HepG2 (cell line): ENCODE results near the gene NCF4.

Source experiments
- EZH2 ChIP-seq: conservative IDR thresholded peaks from 2 replicates; pipeline ENCODE4 v1.6.1; 2012; ENCODE audit warnings: mild to moderate bottlenecking, low read depth, low read length, moderate library complexity
- NR2C2 ChIP-seq: sonication (generic); formaldehyde crosslinking; IDR thresholded peaks from 2 replicates; pipeline ENCODE4 v1.4.0; 2020; ENCODE audit warnings: missing genetic modification reagents, mild to moderate bottlenecking, moderate library complexity, borderline replicate concordance
- POLR2A ChIP-seq, 2 experiments: IDR thresholded peaks; 2 replicates each; pipeline ENCODE4 v1.6.1; 2011; ENCODE audit warnings: low read depth in 2 of 2, low read length in 2 of 2, mild to moderate bottlenecking in 1 of 2, moderate library complexity in 1 of 2; ENCODE audit not compliant: insufficient read depth in 1 of 2
- RBAK ChIP-seq: sonication (generic); formaldehyde crosslinking; IDR thresholded peaks from 2 replicates; pipeline ENCODE4 v1.5.1; 2020; ENCODE audit warnings: mild to moderate bottlenecking, missing genetic modification reagents
- RFX5 ChIP-seq: IDR thresholded peaks from 2 replicates; pipeline ENCODE4 v1.6.1; 2011; ENCODE audit warnings: low read depth, low read length, improper control_type of control experiment
- SMAD3 ChIP-seq: sonication (generic); formaldehyde crosslinking; IDR thresholded peaks from 2 replicates; pipeline ENCODE4 v1.4.0; 2020; ENCODE audit warnings: missing genetic modification reagents
- SMAD9 ChIP-seq: sonication (generic); formaldehyde crosslinking; IDR thresholded peaks from 2 replicates; pipeline ENCODE4 v1.5.1; 2020; ENCODE audit warnings: mild to moderate bottlenecking, missing genetic modification reagents
- STAT5B ChIP-seq: sonication (generic); formaldehyde crosslinking; IDR thresholded peaks from 2 replicates; pipeline ENCODE4 v1.4.0; 2020; ENCODE audit warnings: missing genetic modification reagents
- ZNF589 ChIP-seq: sonication (generic); formaldehyde crosslinking; conservative IDR thresholded peaks from 2 replicates; pipeline ENCODE4 v1.8.0; 2022; ENCODE audit warnings: mild to moderate bottlenecking, moderate library complexity, missing genetic modification reagents
- ZNF597 ChIP-seq: sonication (generic); formaldehyde crosslinking; IDR thresholded peaks from 2 replicates; pipeline ENCODE4 v1.5.0; 2020; ENCODE audit warnings: missing genetic modification reagents
- ZNF615 ChIP-seq: sonication (generic); formaldehyde crosslinking; IDR thresholded peaks from 2 replicates; pipeline ENCODE4 v1.5.0; 2020; ENCODE audit warnings: mild to moderate bottlenecking, missing genetic modification reagents, borderline replicate concordance
- TF ChIP-seq, protein P1 (sequence below): sonication (generic); formaldehyde crosslinking; IDR thresholded peaks from 2 replicates; pipeline ENCODE4 v1.8.1; 2023; ENCODE audit warnings: mild to moderate bottlenecking, inconsistent platforms, moderate library complexity, missing genetic modification reagents, borderline replicate concordance
- TF ChIP-seq, protein P2 (sequence below): sonication (generic); formaldehyde crosslinking; conservative IDR thresholded peaks from 2 replicates; pipeline ENCODE4 v1.5.0; 2020; ENCODE audit warnings: missing genetic modification reagents

DNA sequence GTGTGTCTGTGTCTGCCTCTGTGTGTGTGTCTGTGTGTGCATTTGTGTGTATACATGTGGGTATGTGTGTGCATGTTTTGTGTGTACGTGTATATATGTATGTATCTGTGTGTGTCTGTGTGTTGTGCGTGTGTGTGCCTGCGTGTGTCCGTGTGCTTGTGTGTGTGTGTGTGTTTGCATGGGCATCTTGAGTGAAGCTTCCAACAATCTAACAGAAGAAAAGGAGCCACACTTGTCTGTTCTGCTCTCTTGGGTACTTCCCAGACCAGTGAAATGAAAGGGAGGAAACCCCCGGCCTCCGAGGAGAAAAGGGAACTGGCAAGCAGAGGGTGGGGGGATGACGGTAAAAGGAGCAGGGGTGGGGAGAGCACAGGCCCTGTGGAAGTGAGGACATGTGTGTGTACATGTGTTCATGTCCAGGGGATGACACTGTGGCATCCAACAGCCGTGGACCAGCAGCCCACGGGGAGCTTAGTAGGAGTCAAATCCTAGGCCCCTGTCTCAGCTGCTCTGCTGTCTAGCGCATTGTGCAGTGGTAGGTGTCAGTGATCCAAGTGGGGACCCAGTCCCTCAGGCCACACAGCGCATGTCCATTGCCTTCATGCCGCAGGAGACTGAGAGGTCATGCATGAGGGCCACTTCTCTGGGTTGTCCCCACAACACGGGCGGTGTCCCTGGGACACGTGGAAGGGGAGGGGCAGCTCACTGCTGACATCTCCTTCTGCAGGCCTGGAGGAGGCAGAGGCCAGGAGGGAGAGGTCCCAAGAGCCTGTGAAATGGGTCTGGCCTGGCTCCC is 60.7 kb downstream of the NCF4 start:
- TF ChIP-seq SMAD3 (CRISPR knock-in tag) (no peak), EZH2 (no peak), ZNF615 (CRISPR knock-in tag) (no peak), SMAD9 (no peak), NR2C2 (no peak), POLR2A (IDR thresholded peaks at IDR 0.05; ENCODE audit: insufficient read depth in 1 of 2, low read depth in 2 of 2, low read length in 2 of 2) (no peak), STAT5B (CRISPR knock-in tag) (no peak), ZNF589 (no peak), RBAK (CRISPR knock-in tag) (no peak), ZNF597 (CRISPR knock-in tag) (no peak), RFX5 (no peak)
- TF ChIP-seq, protein P1, sequence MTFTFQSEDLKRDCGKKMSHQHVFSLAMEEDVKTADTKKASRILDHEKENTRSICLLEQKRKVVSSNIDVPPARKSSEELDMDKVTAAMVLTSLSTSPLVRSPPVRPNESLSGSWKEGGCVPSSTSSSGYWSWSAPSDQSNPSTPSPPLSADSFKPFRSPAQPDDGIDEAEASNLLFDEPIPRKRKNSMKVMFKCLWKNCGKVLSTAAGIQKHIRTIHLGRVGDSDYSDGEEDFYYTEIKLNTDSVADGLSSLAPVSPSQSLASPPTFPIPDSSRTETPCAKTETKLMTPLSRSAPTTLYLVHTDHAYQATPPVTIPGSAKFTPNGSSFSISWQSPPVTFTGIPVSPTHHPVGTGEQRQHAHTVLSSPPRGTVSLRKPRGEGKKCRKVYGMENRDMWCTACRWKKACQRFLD (CRISPR knock-in tag): no peak
- TF ChIP-seq, protein P2, sequence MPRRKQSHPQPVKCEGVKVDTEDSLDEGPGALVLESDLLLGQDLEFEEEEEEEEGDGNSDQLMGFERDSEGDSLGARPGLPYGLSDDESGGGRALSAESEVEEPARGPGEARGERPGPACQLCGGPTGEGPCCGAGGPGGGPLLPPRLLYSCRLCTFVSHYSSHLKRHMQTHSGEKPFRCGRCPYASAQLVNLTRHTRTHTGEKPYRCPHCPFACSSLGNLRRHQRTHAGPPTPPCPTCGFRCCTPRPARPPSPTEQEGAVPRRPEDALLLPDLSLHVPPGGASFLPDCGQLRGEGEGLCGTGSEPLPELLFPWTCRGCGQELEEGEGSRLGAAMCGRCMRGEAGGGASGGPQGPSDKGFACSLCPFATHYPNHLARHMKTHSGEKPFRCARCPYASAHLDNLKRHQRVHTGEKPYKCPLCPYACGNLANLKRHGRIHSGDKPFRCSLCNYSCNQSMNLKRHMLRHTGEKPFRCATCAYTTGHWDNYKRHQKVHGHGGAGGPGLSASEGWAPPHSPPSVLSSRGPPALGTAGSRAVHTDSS (CRISPR knock-in tag): no peak
